ENCODE measurements around the gene HNF4A. TPM values are rescaled to one million over a fixed set of nuclear protein-coding genes. Genes with fewer than 3 reads are reported as not detected.

HNF4A gene
- total RNA-seq, 1 experiment from 2014 or later, result 0.15 TPM

DNA sequence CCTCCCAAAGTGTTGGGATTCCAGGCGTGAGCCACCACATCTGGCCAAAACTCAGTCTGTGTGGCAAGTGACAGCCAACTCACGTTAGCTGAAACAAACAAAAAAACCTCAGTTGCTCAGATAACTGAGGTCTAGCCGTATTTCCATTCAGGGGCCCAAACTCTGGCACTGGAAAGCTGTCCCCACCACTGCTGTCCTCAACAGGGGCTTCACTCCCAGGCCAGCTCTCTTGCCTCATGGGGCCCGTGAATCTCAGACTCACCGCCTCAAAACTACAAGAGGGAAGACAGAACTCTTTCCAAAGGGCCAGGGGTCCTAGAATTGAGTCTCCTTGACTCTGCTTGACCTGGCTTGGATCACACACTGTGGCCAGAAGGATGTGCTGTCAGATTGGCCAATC lies 127.6 kb downstream of the HNF4A start:
- no peak overlapping the region for H3K27ac Mint-ChIP-seq
- ChIA-PET CTCF (interaction anchor here (0.6 kb wide), 1 partner anchor 94 kb away, joined by 3 read pairs; no protein-coding TSS in a partner anchor), POLR2A (no interaction called here)
- H3K9me3 Mint-ChIP-seq, result no peaks in the 10 kb centered on the region
- DNase-seq (ENCODE audit: low spot score) (no peak), ATAC-seq (no peak)
- TF ChIP-seq RELA (CRISPR knock-in tag; IDR thresholded peaks at IDR 0.05; ENCODE audit: borderline replicate concordance), result no peak
- TF ChIP-seq ZNF317 (CRISPR knock-in tag; IDR thresholded peaks at IDR 0.05; ENCODE audit: borderline replicate concordance, low read depth), result no peak
- TF ChIP-seq JUN (CRISPR knock-in tag; IDR thresholded peaks at IDR 0.05), result no peak
- TF ChIP-seq, protein P1, sequence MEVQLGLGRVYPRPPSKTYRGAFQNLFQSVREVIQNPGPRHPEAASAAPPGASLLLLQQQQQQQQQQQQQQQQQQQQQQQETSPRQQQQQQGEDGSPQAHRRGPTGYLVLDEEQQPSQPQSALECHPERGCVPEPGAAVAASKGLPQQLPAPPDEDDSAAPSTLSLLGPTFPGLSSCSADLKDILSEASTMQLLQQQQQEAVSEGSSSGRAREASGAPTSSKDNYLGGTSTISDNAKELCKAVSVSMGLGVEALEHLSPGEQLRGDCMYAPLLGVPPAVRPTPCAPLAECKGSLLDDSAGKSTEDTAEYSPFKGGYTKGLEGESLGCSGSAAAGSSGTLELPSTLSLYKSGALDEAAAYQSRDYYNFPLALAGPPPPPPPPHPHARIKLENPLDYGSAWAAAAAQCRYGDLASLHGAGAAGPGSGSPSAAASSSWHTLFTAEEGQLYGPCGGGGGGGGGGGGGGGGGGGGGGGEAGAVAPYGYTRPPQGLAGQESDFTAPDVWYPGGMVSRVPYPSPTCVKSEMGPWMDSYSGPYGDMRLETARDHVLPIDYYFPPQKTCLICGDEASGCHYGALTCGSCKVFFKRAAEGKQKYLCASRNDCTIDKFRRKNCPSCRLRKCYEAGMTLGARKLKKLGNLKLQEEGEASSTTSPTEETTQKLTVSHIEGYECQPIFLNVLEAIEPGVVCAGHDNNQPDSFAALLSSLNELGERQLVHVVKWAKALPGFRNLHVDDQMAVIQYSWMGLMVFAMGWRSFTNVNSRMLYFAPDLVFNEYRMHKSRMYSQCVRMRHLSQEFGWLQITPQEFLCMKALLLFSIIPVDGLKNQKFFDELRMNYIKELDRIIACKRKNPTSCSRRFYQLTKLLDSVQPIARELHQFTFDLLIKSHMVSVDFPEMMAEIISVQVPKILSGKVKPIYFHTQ (CRISPR knock-in tag; IDR thresholded peaks at IDR 0.05), result no peak
- TF ChIP-seq ESRRA (CRISPR knock-in tag; IDR thresholded peaks at IDR 0.05; ENCODE audit: borderline replicate concordance), result no peak
- H3K4me3 Mint-ChIP-seq, result no peak overlapping the region
- H3K4me1 Mint-ChIP-seq, result no peaks in the 10 kb centered on the region
- H3K27me3 Mint-ChIP-seq (ENCODE audit: low read depth), result no peaks in the 10 kb centered on the region; the same call in 1 of the 2 replicates
- H3K36me3 Mint-ChIP-seq, result peaks cover 13% of the 10 kb centered on the region

Small RNAs within 50 kb of the gene (microRNA-seq; reads per million reads assigned to microRNA genes)
- not detected for gene MIR3646 (ENCODE audit: borderline number of aligned reads)

Other genes starting within 250 kb of the HNF4A start
- gene JPH2, start 168.5 kb upstream of the HNF4A start, total RNA-seq (2021), result 0.81 to 1.1 TPM (median 0.94 TPM) in 3 replicates
- gene OSER1, start 144.9 kb upstream of the HNF4A start, total RNA-seq (2021), result 21.4 to 24.3 TPM (median 21.8 TPM) in 3 replicates
- gene GDAP1L1, start 108.4 kb upstream of the HNF4A start, total RNA-seq (2021), result 7.5 to 10.3 TPM (median 8.8 TPM) in 3 replicates
- 2.0 to 2.5 TPM (median 2.4 TPM) in 3 replicates for gene FITM2, start 44.5 kb upstream of the HNF4A start, total RNA-seq (2021)
- gene R3HDML, start 18.7 kb upstream of the HNF4A start, total RNA-seq (2021), result not detected in 3 replicates
- 10.3 to 16.5 TPM (median 13.7 TPM) in 3 replicates for gene TTPAL, start 120.2 kb downstream of the HNF4A start, total RNA-seq (2021)
- gene SERINC3, start 166.4 kb downstream of the HNF4A start, total RNA-seq (2021), result 38.2 to 41.3 TPM (median 38.6 TPM) in 3 replicates
- gene PKIG, start 226.9 kb downstream of the HNF4A start, total RNA-seq (2021), result 22.7 to 28.1 TPM (median 24.4 TPM) in 3 replicates